Inflammatory macrophage treated with lipopolysaccharide for 1 hour (primary cell): ENCODE measurements around the gene MBNL2.
"Not testable (repeated sequence)": the region's sequence is repeated elsewhere in the genome, so short reads cannot be mapped to it uniquely, and the experiment has no call there.

Source experiments
- DNase-seq, 2 donors: peaks; one replicate each; pipeline ENCODE4 v3.0.0-alpha.2; 2020 to 2022

Gene MBNL2

GRCh38 chr13:97221989-97222700 is at the start of gene MBNL2:
MBNL2 (plus strand) TSS chr13:97222333; CDS start chr13:97276236, 53,903 bp downstream.
- DNase-seq, result peak; percentile 89 to 90

GRCh38 chr13:97174638-97175037 is 47.5 kb upstream of the MBNL2 start:
- no peak for DNase-seq

GRCh38 chr13:97175041-97175440 is 47.1 kb upstream of the MBNL2 start:
- DNase-seq, result no peak

- DNase-seq, result no peak
Measured at GRCh38 chr13:97179501-97179900, 42.6 kb upstream of the MBNL2 start.

GRCh38 chr13:97182111-97182890 is 39.8 kb upstream of the MBNL2 start:
- DNase-seq, result no peak

- no peak for DNase-seq
Measured at GRCh38 chr13:97185291-97185690, 36.8 kb upstream of the MBNL2 start.

GRCh38 chr13:97185751-97186150 is 36.4 kb upstream of the MBNL2 start:
- DNase-seq, result no peak

- no peak for DNase-seq
Measured at GRCh38 chr13:97188207-97188606, 33.9 kb upstream of the MBNL2 start.

GRCh38 chr13:97189928-97190327 is 32.2 kb upstream of the MBNL2 start:
- DNase-seq, result no peak

- DNase-seq, result no peak
Measured at GRCh38 chr13:97191142-97191541, 31.0 kb upstream of the MBNL2 start.

GRCh38 chr13:97191615-97192014 is 30.5 kb upstream of the MBNL2 start:
- no peak for DNase-seq

GRCh38 chr13:97192166-97192565 is 30.0 kb upstream of the MBNL2 start:
- DNase-seq, result no peak

- DNase-seq, result no peak
Measured at GRCh38 chr13:97193577-97193976, 28.6 kb upstream of the MBNL2 start.

GRCh38 chr13:97194479-97194878 is 27.7 kb upstream of the MBNL2 start:
- no peak for DNase-seq

- DNase-seq, result no peak
Measured at GRCh38 chr13:97196340-97196739, 25.8 kb upstream of the MBNL2 start.

- DNase-seq, result no peak
Measured at GRCh38 chr13:97198753-97199152, 23.4 kb upstream of the MBNL2 start.

- no peak for DNase-seq
Measured at GRCh38 chr13:97199451-97199850, 22.7 kb upstream of the MBNL2 start.

- DNase-seq, result no peak
Measured at GRCh38 chr13:97200081-97200942, 21.8 kb upstream of the MBNL2 start.

- no peak for DNase-seq
Measured at GRCh38 chr13:97202761-97203160, 19.4 kb upstream of the MBNL2 start.

GRCh38 chr13:97205465-97205864 is 16.7 kb upstream of the MBNL2 start:
- DNase-seq, result no peak

GRCh38 chr13:97205982-97206381 is 16.2 kb upstream of the MBNL2 start:
- no peak for DNase-seq

- DNase-seq, result not testable (repeated sequence)
Measured at GRCh38 chr13:97207252-97207651, 14.9 kb upstream of the MBNL2 start.

GRCh38 chr13:97211300-97211699 is 10.8 kb upstream of the MBNL2 start:
- DNase-seq, result no peak
